GM12874 (cell line): ENCODE data around the gene ZKSCAN1.
A peak's percentile ranks its signal among the peaks of the same experiment; 100 is the strongest.

Experiments
- TF ChIP-seq, protein P1 (sequence below): IDR thresholded peaks from 2 replicates; pipeline ENCODE4 v1.5.1; 2011; ENCODE audit warnings: low read depth, mild to moderate bottlenecking, control low read depth, low read length, moderate library complexity; ENCODE audit not compliant: insufficient read depth

ZKSCAN1 gene

DNA sequence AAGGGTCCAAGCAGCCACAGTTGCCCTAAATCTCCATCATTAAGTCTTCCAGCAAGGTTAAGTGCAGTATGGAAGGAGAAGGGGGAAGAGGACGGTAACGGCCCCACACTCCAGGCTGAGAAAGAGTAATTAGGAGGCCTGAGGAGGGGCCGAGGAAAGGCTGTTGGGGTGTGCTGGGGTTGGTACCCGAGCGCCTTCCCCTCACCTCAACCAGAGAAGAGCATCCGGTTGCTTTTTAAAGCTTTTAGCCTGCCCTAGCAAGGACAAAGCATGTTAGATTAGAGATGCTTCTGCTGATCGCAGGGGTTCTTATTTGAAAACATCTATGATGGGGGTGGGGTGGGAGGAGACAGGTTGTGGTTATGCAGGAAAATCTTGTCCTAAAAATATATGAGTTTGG is 25.2 kb downstream of the ZKSCAN1 start:
- TF ChIP-seq, protein P1, sequence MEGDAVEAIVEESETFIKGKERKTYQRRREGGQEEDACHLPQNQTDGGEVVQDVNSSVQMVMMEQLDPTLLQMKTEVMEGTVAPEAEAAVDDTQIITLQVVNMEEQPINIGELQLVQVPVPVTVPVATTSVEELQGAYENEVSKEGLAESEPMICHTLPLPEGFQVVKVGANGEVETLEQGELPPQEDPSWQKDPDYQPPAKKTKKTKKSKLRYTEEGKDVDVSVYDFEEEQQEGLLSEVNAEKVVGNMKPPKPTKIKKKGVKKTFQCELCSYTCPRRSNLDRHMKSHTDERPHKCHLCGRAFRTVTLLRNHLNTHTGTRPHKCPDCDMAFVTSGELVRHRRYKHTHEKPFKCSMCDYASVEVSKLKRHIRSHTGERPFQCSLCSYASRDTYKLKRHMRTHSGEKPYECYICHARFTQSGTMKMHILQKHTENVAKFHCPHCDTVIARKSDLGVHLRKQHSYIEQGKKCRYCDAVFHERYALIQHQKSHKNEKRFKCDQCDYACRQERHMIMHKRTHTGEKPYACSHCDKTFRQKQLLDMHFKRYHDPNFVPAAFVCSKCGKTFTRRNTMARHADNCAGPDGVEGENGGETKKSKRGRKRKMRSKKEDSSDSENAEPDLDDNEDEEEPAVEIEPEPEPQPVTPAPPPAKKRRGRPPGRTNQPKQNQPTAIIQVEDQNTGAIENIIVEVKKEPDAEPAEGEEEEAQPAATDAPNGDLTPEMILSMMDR = no peak

DNA sequence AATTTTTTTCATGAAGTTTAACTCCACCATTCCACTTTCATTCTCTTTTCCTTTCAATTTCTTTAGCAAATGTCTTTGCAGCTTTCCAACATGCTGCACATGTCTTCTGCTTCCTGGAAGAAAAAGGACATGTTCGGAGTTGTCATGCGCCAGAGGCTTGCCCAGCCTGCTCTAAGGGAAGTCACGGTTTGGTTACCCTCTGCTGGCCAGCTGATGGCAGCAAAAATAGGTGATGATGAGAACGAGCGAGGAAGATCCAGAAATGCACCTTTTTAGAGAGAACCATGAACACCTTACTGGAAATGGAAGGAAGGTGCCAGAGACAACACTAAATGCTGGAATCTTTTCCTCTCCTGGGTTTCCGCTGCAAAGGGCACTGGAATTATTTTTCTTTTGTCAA is 29.3 kb downstream of the ZKSCAN1 start:
- TF ChIP-seq, protein P1 = 0 out of 2 replicates have a peak, but pooled peaks have one; percentile 16

DNA sequence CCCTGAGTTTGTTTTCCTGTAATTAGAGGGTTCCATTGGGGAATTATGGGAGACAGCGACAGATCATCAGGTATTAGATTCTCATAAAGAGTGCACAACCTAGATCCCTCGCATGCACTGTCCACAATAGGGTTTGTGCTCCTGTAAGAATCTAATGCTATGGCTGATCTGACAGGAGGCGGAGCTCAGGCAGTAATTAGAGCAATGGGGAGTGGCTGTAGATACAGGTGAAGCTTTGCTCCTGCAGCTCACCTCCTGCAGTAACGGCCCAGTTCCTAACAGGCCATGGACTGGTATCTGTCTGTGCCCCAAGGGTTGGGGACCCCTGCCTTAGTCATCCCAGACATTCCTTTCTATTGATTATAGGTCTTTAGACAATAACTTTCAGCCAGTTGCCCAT is 33.3 kb downstream of the ZKSCAN1 start:
- TF ChIP-seq, protein P1 = no peak

DNA sequence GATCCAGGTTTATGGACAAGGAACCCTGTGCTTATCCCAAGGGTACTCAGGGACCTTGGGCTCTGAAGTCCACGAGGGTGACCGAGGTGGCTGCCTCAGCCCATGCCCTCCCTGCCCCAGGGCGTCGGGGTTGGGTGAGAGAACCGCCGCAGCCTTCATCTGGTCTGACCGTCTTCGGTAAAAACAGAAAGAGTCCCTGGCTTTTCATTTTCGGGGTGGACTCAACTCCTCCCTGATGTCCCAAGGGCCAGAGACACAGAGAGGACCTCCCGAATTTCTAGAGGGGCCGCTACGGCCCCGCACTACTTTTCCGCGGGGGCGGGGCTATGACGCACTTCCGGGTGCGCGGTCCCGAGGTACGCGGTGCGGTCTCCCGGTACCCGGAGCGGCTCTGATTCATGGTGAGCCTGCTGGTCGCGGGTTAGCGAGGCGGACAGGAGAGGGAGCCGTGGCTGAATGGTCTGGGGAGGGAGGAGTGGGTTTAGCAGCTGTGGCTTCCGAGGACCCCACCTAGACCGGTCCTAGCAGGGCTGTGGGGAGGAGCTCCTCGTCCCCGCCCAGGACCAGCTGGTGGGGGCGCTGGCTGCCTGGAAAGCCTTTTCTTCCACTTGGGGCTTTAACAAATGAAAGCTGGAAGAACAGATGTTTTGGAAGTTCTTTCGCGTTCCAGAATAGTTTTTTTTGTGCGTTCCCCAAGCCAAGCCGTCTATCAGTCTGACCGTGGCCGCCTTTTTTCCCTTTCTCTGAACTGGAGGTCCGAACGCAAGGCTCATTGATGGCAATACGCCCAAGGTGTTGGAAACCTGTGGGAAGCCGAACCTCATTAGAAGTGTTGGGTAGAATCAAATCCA is 34.3 kb downstream of the ZKSCAN1 start, which contains the start of gene ZSCAN21:
ZSCAN21 (plus strand) TSS at position 334 of the 851 bp plus-strand sequence. CDS start 7,233 bp downstream, outside the sequence.
- TF ChIP-seq, protein P1 = peak; percentile 23; the same call in 1 of the 2 replicates

DNA sequence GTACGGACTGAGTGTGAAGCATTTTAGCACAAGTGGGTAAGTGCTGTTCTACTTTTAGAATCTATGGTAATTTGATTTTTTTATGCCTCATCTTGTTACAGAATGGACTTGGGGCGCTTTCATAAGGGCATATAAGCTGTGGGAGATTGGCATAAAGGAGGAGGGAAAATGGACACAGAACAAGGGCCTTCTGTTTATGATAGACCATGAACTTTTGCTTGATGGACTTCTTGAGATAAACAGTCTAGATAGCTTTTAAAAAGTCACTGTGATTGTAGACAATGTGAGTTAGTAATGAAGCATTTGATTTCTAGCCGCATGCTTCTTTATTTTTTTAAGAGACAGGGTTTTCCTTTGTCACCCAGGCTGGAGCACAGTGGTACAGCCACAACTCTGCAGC is 36.2 kb downstream of the ZKSCAN1 start:
- TF ChIP-seq, protein P1 = no peak

DNA sequence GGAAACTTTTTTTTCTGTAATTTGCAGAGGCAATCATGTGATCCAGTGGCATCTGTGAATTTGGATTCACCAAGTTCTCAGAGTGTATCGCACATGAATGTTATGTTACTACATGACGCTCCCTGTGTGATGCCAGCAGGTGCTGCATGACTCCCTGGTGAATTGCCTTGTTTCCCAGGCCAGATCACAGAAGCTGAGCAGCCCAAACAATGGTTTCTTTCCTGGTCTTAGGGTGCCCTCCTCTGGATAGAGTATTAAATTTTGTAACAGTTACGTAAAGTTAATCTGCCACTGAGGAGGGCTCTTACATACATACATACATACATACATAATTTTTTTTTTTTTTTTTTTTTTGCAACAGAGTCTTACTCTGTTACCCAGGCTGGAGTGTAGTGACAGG is 37.8 kb downstream of the ZKSCAN1 start:
- TF ChIP-seq, protein P1 = peak; percentile 14; the same call in 1 of the 2 replicates

DNA sequence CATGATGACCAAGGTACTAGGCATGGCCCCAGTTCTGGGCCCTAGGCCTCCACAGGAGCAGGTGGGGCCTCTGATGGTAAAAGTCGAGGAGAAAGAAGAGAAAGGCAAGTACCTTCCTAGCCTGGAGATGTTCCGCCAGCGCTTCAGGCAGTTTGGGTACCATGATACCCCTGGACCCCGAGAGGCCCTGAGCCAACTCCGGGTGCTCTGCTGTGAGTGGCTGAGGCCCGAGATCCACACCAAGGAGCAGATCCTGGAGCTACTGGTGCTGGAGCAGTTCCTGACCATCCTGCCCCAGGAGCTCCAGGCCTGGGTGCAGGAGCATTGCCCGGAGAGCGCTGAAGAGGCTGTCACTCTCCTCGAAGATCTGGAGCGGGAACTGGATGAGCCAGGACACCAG is 41.6 kb downstream of the ZKSCAN1 start:
- TF ChIP-seq, protein P1 = no peak
